Parathyroid adenoma (tissue), 2 donors: Measurements from ENCODE around the gene MME.

ENCODE experiments used
- H2AFZ ChIP-seq: fragments of 300-600 bp; sonication (generic); one replicate; pipeline ENCODE4 v1.7.0; 2017; ENCODE audit warnings: antibody characterized with exemption, mild to moderate bottlenecking
- H3K27ac ChIP-seq: fragments of 300-600 bp; sonication (generic); one replicate; pipeline ENCODE4 v1.7.0; 2017
- H3K27me3 ChIP-seq: fragments of 300-600 bp; sonication (generic); one replicate; pipeline ENCODE4 v1.7.0; 2017; ENCODE audit warnings: low read length; ENCODE audit not compliant: control insufficient read depth, insufficient read depth
- H3K36me3 ChIP-seq: fragments of 300-600 bp; sonication (generic); one replicate; pipeline ENCODE4 v1.7.0; 2017; ENCODE audit warnings: low read length; ENCODE audit not compliant: control insufficient read depth, insufficient read depth
- H3K4me1 ChIP-seq: fragments of 300-600 bp; sonication (generic); one replicate; pipeline ENCODE4 v1.7.0; 2017; ENCODE audit warnings: control low read depth
- H3K4me2 ChIP-seq: fragments of 300-600 bp; sonication (generic); one replicate; pipeline ENCODE4 v1.7.0; 2017; ENCODE audit warnings: low read length
- H3K4me3 ChIP-seq: fragments of 300-600 bp; sonication (generic); one replicate; pipeline ENCODE4 v1.7.0; 2017; ENCODE audit warnings: low read depth, low read length
- H3K79me2 ChIP-seq: fragments of 300-600 bp; sonication (generic); one replicate; pipeline ENCODE4 v1.7.0; 2017; ENCODE audit warnings: control low read depth
- H3K9ac ChIP-seq: fragments of 300-600 bp; sonication (generic); one replicate; pipeline ENCODE4 v1.7.0; 2017; ENCODE audit warnings: mild to moderate bottlenecking
- H3K9me3 ChIP-seq: fragments of 300-600 bp; sonication (generic); one replicate; pipeline ENCODE4 v1.7.0; 2017; ENCODE audit warnings: low read length; ENCODE audit not compliant: control insufficient read depth
- TF ChIP-seq, protein P1 (sequence below): fragments of 300-600 bp; sonication (generic); IDR thresholded peaks from one replicate; pipeline ENCODE4 v1.7.0; 2017; ENCODE audit warnings: antibody characterized with exemption, mild to moderate bottlenecking
- donor health status: primary hyperparathyroidism.

Gene MME

DNA sequence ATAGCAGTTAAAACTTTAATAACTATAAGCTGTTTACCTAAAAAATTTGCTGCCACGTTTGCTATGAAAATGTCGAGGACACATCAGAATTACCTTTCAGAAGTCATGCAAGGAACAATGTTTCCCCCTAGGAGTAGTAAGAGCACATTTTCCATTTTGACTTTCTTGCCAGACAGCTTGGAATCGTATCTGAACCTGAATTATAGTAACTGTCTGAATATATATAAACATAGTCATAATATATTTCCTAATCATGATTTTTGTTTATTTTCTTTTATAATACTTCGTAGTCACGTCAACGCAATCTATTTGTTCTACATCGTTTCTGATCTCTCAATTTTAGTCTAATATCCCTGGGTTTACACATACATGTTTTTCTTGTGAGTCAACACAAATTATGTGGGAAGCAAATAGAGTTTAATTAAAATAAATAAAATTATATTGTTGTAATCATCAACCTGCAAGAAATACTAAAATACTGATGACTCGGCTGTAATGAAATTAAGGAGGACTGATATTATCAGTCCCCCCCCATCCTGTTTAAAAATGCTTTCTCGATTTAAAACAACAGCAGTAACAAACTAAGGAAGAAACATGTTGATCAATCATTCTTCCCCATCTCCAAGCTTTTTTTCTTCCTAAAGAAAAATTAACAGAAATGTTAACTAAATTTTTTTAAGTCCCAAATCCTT lies 78.4 kb downstream of the MME start:
- Histone ChIP-seq H3K9me3 (no peaks in the 10 kb centered on the region), H3K4me2 (no peak overlapping the region), H3K36me3 (no peaks in the 10 kb centered on the region), H2AFZ (no peak overlapping the region), H3K4me3 (no peak overlapping the region), H3K79me2 (no peaks in the 10 kb centered on the region), H3K4me1 (no peaks in the 10 kb centered on the region), H3K9ac (no peak overlapping the region), H3K27ac (no peak overlapping the region), H3K27me3 (no peaks in the 10 kb centered on the region)
- TF ChIP-seq, protein P1, sequence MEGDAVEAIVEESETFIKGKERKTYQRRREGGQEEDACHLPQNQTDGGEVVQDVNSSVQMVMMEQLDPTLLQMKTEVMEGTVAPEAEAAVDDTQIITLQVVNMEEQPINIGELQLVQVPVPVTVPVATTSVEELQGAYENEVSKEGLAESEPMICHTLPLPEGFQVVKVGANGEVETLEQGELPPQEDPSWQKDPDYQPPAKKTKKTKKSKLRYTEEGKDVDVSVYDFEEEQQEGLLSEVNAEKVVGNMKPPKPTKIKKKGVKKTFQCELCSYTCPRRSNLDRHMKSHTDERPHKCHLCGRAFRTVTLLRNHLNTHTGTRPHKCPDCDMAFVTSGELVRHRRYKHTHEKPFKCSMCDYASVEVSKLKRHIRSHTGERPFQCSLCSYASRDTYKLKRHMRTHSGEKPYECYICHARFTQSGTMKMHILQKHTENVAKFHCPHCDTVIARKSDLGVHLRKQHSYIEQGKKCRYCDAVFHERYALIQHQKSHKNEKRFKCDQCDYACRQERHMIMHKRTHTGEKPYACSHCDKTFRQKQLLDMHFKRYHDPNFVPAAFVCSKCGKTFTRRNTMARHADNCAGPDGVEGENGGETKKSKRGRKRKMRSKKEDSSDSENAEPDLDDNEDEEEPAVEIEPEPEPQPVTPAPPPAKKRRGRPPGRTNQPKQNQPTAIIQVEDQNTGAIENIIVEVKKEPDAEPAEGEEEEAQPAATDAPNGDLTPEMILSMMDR: no peak

DNA sequence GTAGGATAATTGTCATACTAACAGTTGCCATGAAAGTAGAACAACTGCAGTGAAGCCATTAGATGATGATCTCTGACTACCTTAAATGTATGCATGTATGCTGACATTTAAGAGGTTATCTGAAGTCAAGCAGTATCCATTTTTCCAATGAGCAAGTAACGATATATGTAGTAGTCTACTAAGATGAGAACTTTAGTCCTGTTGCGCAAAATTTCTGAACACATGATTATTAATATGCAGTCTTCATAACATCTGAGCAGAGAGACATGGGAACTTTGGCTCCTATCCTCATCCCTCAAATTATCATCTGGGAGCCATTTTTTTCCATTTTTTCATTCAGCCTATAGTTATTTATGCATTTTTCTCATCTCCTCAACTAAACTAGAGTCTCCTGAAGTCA lies 79.2 kb downstream of the MME start:
- Histone ChIP-seq H3K27ac (no peak overlapping the region), H2AFZ (no peak overlapping the region), H3K9ac (no peak overlapping the region), H3K36me3 (no peaks in the 10 kb centered on the region), H3K79me2 (no peaks in the 10 kb centered on the region), H3K4me3 (no peak overlapping the region), H3K4me1 (no peaks in the 10 kb centered on the region), H3K4me2 (no peak overlapping the region), H3K9me3 (no peaks in the 10 kb centered on the region), H3K27me3 (no peaks in the 10 kb centered on the region)
- TF ChIP-seq, protein P1: no peak

DNA sequence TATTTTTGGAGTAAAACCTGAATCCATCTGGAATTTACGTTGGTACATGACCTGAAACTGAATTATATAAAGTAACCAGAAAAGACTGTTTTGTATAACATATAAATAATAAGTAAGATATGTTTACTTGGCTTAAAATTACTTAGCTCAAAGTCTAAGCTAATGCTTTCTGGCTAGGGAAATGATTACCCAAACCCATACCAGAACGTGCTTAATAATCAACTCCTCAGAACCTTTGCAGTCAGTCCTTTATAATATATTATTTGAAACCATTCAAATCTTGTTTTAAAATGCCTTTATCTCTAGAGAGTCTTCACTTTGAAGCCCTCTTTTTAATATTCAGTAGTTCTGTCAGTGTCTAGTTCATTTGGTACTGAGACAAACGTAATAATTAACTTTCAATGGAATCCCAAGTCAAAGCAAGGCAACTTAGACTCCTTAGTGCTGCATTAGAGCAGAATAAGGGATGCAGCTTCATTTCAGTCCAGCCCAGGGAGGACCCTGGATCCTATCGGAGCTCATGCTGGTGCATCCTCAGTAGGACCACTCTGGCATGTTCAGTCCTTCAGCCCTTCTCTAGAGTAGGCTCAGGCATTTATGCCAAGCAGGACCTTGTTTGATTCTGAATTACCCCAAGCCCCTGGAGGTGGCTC lies 81.6 kb downstream of the MME start:
- Histone ChIP-seq H3K4me3 (no peak overlapping the region), H2AFZ (no peak overlapping the region), H3K79me2 (no peaks in the 10 kb centered on the region), H3K4me2 (no peak overlapping the region), H3K27me3 (no peaks in the 10 kb centered on the region), H3K36me3 (no peaks in the 10 kb centered on the region), H3K4me1 (no peaks in the 10 kb centered on the region), H3K27ac (no peak overlapping the region), H3K9me3 (no peaks in the 10 kb centered on the region), H3K9ac (no peak overlapping the region)
- TF ChIP-seq, protein P1: no peak

DNA sequence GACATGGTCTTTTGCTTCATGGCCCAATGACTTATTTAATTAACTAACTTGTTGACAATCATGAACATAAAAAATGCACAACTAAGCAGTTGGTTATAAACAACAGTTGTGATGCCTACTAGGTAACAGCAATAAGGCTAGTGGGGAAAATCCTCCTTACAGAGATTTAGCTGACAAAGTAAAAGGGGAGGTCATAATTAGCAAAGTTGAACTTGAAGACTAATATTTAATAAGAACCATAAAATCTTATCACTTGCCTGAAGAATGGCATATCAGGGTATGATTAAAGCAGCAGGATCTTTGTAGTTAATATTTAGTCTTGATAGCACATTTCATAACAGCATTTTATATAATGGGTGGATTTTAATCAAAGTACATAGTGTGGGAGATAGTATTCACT lies 84.2 kb downstream of the MME start:
- TF ChIP-seq, protein P1: no peak
- Histone ChIP-seq H3K9ac (no peak overlapping the region), H3K27ac (no peak overlapping the region), H3K79me2 (no peaks in the 10 kb centered on the region), H3K4me1 (no peaks in the 10 kb centered on the region), H2AFZ (no peak overlapping the region), H3K36me3 (no peaks in the 10 kb centered on the region), H3K9me3 (no peaks in the 10 kb centered on the region), H3K4me3 (no peak overlapping the region), H3K4me2 (no peak overlapping the region), H3K27me3 (no peaks in the 10 kb centered on the region)

DNA sequence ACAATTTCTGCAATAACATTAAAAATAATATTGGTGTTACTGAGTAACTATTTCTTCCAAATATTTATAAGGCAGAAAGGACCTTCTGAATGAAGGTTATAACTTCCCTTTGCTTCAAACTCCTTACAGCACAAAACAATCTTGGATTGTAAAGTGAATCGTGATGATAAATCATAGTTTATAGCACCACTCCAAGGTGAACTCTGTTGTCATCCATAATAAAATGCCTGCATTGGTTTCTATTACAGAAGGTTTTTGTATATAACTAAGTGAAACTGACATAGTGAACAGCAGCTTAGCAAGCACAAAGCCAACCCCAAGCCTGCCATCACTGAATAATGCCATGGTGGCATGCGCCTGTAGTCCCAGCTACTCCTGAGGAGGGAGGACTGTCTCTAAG lies 86.3 kb downstream of the MME start:
- Histone ChIP-seq H3K4me3 (no peak overlapping the region), H3K27me3 (no peaks in the 10 kb centered on the region), H3K27ac (no peak overlapping the region), H3K36me3 (no peaks in the 10 kb centered on the region), H3K9me3 (no peaks in the 10 kb centered on the region), H2AFZ (no peak overlapping the region), H3K79me2 (no peaks in the 10 kb centered on the region), H3K9ac (no peak overlapping the region), H3K4me2 (no peak overlapping the region), H3K4me1 (no peaks in the 10 kb centered on the region)
- TF ChIP-seq, protein P1: no peak
